Inferior parietal cortex (tissue), 1 donor: ENCODE results near the gene REL.
"Not testable (repeated sequence)": the region's sequence is repeated elsewhere in the genome, so short reads cannot be mapped to it uniquely, and the experiment has no call there.

ENCODE experiments used
- DNase-seq: peaks from one replicate; pipeline ENCODE4 v3.0.0-alpha.2; 2016; ENCODE audit errors: extremely low spot score

Gene REL

GRCh38 chr2:60867848-60868247, 13.5 kb upstream of the REL start:
- no peak for DNase-seq

GRCh38 chr2:60868589-60869273, 12.6 kb upstream of the REL start:
- DNase-seq = no peak

GRCh38 chr2:60872510-60872928, 8.9 kb upstream of the REL start:
- no peak for DNase-seq

GRCh38 chr2:60873381-60873780, 8.0 kb upstream of the REL start:
- DNase-seq = no peak

- DNase-seq = no peak
Measured at GRCh38 chr2:60875520-60875919, 5.9 kb upstream of the REL start.

- DNase-seq = peak; percentile 57
Measured at GRCh38 chr2:60880643-60881046, 729 bp upstream of the REL start.

GRCh38 chr2:60882971-60883753, 1.8 kb downstream of the REL start:
- DNase-seq = no peak

GRCh38 chr2:60883896-60884295, 2.5 kb downstream of the REL start:
- no peak for DNase-seq

GRCh38 chr2:60884800-60885199, 3.4 kb downstream of the REL start:
- DNase-seq = no peak

- no peak for DNase-seq
Measured at GRCh38 chr2:60885683-60886082, 4.3 kb downstream of the REL start.

GRCh38 chr2:60886991-60887390, 5.6 kb downstream of the REL start:
- no peak for DNase-seq

- DNase-seq = no peak
Measured at GRCh38 chr2:60888853-60889252, 7.5 kb downstream of the REL start.

GRCh38 chr2:60889581-60890392, 8.4 kb downstream of the REL start:
- DNase-seq = not testable (repeated sequence)

- DNase-seq = no peak
Measured at GRCh38 chr2:60890393-60890707, 9.0 kb downstream of the REL start.

GRCh38 chr2:60891180-60891579, 9.8 kb downstream of the REL start:
- DNase-seq = no peak

GRCh38 chr2:60898567-60898966, 17.2 kb downstream of the REL start:
- no peak for DNase-seq

GRCh38 chr2:60899230-60899891, 18.0 kb downstream of the REL start:
- no peak for DNase-seq

GRCh38 chr2:60899892-60900249, 18.5 kb downstream of the REL start:
- no peak for DNase-seq

- DNase-seq = not testable (repeated sequence)
Measured at GRCh38 chr2:60901296-60901695, 19.9 kb downstream of the REL start.

- not testable (repeated sequence) for DNase-seq
Measured at GRCh38 chr2:60905867-60906266, 24.5 kb downstream of the REL start.

- no peak for DNase-seq
Measured at GRCh38 chr2:60906395-60906794, 25.0 kb downstream of the REL start.

- DNase-seq = no peak
Measured at GRCh38 chr2:60907329-60907728, 26.0 kb downstream of the REL start.
